H7 (cell line): Measurements from ENCODE around the gene MARCHF4. TPM values are rescaled to one million over a fixed set of nuclear protein-coding genes. Genes with fewer than 3 reads are reported as not detected.

Experiments
- DNase-seq: peaks from one replicate; pipeline ENCODE4 v3.0.0; 2012
- H3K27me3 ChIP-seq: 2 replicates; pipeline ENCODE4 v1.6.0; 2011; ENCODE audit warnings: mild to moderate bottlenecking, low read length; ENCODE audit not compliant: control insufficient read depth, insufficient read depth
- H3K36me3 ChIP-seq: replicated peaks from 2 replicates; pipeline ENCODE4 v1.5.1; 2011; ENCODE audit warnings: low read length; ENCODE audit not compliant: control insufficient read depth, insufficient read depth
- H3K4me3 ChIP-seq: 2 replicates; pipeline ENCODE4 v1.5.1; 2011; ENCODE audit warnings: low read depth, mild to moderate bottlenecking, control low read depth, low read length, moderate library complexity; ENCODE audit not compliant: insufficient read depth
- total RNA-seq: library from RNA; depleted of rRNA; stranded (reverse); fragments of >200 nt; shearing (Covaris generic); gene quantifications from 2 replicates; pipeline ENCODE4 v1.2.3, GENCODE V29; 2014

MARCHF4 gene
- total RNA-seq, 1 experiment from 2014 or later = 0.38 TPM

- H3K36me3 ChIP-seq = no peaks in the 10 kb centered on the region
- H3K4me3 ChIP-seq = no peak overlapping the region
- H3K27me3 ChIP-seq = no peaks in the 10 kb centered on the region; the same call in 1 of the 2 replicates
- DNase-seq = no peak
Measured at GRCh38 chr2:216348756-216349308, 23.5 kb downstream of the MARCHF4 start.

- DNase-seq = no peak
- Histone ChIP-seq H3K27me3 (no peaks in the 10 kb centered on the region), H3K36me3 (no peaks in the 10 kb centered on the region), H3K4me3 (no peak overlapping the region)
Measured at GRCh38 chr2:216346781-216347180, 25.5 kb downstream of the MARCHF4 start.

DNA sequence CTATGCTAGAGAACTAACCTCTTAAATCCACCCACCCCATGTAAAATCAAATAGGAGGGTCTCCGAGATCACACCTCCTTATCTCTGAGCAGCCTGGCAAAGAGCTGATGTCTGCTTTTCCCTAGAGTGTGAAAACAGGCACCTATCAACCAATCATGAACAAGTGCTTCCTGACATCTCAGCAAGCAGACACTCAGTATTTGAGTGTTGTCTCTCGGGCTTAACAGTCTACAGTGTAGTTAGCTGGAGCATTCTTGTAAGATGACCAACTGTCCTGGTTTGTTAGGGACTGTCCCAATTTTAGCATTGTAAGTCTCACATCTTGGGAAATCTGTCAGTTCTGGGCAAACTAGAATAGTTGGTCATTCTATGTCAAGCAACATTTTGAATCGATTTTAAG lies 26.4 kb downstream of the MARCHF4 start:
- no peak for DNase-seq
- Histone ChIP-seq H3K36me3 (no peaks in the 10 kb centered on the region), H3K4me3 (no peak overlapping the region), H3K27me3 (no peaks in the 10 kb centered on the region)

DNA sequence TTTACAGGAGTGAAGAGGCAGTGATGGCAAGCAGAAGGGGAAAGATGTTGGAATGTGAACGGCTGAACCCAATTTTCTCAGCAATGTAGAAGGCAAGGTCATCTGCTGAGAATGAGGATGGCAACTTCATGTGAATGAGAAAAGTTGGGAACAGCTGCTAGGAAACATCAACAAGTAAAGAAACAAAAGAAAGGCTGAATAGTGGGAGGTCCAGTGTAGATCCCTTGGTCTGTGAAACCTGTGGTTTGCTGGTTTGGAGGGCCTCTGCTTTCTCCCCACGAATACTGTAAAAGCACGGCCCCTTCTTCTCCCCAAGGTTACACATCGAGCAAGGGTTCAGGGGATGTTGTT lies 27.4 kb downstream of the MARCHF4 start:
- Histone ChIP-seq H3K27me3 (no peaks in the 10 kb centered on the region), H3K4me3 (no peak overlapping the region), H3K36me3 (no peaks in the 10 kb centered on the region)
- DNase-seq = no peak

DNA sequence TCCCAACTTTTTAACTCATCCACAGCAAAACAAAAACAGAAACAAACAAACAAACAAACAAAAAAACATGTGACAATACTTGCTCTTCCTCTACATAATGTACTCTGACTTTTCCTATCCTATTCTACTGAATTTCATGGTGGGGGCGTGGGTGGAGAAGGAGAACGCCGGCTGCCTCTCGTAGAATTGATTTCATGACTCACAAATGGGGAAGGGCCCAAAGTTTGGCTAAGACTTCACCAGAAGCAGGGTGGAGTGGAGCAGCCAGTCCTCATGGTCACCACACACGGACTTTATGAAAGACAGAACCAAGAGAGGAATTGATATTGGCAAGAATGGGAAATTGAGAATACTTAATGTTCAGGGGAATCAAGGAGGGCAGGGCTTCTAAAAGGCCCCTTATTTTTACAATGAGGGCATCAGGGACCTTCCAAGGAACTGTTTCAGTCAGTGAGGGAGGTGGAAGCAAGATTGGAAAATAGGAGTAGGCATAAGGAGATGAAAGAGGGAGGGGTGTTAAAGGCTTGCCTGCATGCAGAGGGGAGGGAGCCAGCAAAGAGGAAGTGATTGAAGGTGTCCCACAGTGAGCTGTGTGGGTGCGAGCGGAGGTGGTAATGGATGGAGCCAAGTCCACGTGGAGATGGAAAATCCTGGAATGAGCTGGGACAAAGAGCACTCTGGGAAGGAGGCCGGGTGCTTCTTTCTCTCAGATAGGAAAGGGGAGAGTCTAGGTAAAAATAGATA lies 27.9 kb downstream of the MARCHF4 start:
- DNase-seq = no peak
- H3K4me3 ChIP-seq = no peak overlapping the region

DNA sequence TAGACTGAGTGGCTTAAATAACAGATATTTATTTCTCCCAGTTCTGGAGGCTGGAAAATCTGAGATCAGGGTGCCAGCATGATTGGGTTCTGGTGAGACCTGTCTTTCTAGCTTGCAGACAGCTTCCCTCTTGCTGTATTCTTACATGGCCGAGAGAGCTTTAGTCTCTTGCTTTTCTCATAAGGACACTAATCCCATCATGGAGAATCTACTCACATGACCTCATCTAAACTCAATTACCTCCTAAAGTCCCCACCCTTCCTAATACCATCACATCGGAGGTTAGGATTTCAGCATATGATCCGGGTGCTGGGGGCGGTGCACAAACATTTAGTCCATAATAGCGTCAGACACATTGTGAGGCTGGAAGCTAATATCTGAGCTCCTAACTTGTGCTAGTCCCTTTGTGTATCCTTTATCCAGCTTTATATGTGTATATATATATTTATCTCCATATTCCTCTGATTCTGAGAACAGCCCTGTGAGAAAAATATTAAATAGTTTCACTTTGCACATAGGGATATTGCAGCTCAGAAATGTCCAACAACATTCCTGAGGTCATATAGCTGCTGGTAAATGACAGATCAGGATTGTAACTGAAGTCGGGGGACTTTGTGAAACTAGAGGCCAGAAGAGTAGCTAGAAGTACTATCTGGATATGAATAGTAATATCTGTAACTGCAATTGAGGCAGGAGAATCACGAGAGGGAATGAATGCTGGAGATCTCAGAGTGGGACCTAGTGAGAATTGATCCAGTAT lies 28.9 kb downstream of the MARCHF4 start:
- no peak for DNase-seq
- H3K36me3 ChIP-seq = no peaks in the 10 kb centered on the region
- H3K4me3 ChIP-seq = no peak overlapping the region
- no peaks in the 10 kb centered on the region for H3K27me3 ChIP-seq

More for the DNA sequence above, 27.9 kb downstream of the MARCHF4 start:
- Histone ChIP-seq H3K27me3 (no peaks in the 10 kb centered on the region), H3K36me3 (no peaks in the 10 kb centered on the region)

- Histone ChIP-seq H3K36me3 (no peaks in the 10 kb centered on the region), H3K4me3 (no peak overlapping the region), H3K27me3 (no peaks in the 10 kb centered on the region)
- DNase-seq = no peak
Measured at GRCh38 chr2:216341121-216341520, 31.2 kb downstream of the MARCHF4 start.

DNA sequence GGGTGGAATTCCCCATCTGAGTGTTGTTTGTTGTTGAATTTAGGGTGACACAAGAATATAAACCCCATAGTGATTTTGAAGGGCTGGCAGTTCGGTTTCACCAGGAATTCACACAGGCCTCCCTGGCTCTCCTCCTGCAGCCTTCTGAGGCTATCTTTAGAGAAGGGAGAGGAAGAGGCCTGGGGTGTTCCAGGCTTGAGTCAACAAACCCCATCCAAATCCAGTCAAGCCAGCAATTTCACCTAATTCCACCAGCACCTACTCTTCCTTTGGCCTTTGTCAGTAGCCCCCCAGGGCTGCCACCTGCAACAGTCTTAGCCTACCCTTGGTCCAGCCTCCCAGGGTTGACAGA lies 32.0 kb downstream of the MARCHF4 start:
- Histone ChIP-seq H3K36me3 (no peaks in the 10 kb centered on the region), H3K27me3 (no peaks in the 10 kb centered on the region), H3K4me3 (no peak overlapping the region)
- DNase-seq = no peak

DNA sequence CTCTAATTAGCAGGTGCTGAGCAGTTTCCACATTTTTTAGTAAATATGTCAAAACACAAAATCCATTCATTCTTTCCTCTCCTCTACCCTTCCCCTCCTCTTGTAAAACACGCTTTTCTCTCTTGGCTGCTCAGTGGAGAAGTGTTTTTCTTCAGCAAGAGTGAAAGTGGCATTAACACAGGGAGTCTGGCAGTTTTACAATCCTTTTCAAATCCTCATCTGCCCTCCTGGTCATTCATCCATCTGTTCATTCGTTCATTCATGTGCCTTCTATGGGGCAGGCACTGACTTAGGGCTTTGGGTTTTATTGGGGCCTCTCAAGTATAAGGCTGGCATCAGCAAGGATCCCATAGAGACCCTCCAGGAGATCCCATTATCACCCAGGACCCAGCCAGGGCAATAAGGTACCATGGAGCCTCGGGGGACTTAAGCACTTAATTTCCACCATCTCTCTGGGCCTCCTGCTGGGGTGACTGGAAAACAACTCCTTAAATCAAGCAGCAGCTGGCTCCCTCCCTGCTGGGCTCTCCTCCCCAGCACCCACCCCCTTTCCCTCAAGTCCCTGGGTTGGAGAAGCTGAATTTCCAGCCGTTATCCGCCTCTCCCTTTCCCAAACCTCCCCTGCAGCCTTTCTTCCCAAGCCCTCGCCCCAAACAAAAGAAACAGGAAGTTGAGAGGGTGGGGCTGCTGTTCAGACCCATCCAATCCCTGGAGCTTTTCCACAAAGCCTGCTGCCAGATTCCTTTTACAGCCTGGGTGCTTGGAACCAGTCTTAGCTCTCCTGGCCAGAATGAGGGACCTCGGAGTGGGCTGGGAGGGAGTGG lies 32.6 kb downstream of the MARCHF4 start:
- Histone ChIP-seq H3K4me3 (no peak overlapping the region), H3K27me3 (no peaks in the 10 kb centered on the region), H3K36me3 (no peaks in the 10 kb centered on the region)
- DNase-seq = peak; percentile 73

DNA sequence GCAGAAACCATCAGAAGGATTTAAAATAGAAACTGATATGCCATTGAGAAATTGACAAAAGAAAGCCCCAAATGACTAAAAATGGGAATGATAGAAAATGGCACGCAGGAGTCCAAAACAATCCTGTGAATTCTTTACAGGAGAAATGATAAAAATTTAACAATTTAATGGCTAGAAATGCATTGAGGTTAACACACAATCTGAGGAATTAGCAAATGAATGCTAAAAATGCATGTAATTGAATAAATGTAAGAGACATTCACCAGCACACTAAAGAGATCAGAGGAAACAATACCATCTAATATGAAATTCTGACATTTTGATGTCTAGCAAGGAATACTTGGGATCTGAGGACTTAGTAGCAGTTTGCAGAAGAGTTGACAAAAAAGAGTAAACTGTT lies 37.0 kb downstream of the MARCHF4 start:
- H3K36me3 ChIP-seq = no peaks in the 10 kb centered on the region
- H3K27me3 ChIP-seq = no peaks in the 10 kb centered on the region
- no peak overlapping the region for H3K4me3 ChIP-seq
- DNase-seq = no peak

GRCh38 chr2:216328347-216328746 lies 43.9 kb downstream of the MARCHF4 start:
- H3K4me3 ChIP-seq = no peak overlapping the region
- peak; percentile 44 for DNase-seq
- H3K36me3 ChIP-seq = no peaks in the 10 kb centered on the region
- H3K27me3 ChIP-seq = no peaks in the 10 kb centered on the region

DNA sequence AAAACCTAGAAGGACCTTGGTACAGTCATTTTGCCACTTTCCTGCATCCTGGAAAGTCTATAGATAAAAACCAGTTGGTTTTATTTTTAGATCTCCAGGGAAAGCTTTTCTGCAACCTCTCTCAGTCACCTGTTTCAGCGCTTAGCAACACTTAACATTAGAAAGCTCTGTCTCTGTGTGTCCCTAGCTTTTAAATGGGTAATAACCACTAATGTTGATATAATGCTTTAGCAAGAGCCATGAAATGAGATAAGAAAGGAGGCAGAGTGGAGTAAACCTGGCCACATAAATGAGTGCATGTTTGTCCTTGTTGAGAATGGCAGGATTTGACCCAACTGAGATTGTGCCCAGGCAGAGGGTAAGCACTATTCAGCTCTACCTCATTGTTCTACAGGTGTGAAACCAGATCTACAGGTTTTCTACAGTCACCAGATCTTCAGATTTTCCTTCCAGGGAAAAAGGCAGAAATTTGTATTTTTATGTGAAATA lies 44.8 kb downstream of the MARCHF4 start:
- no peaks in the 10 kb centered on the region for H3K27me3 ChIP-seq
- H3K4me3 ChIP-seq = no peak overlapping the region
- H3K36me3 ChIP-seq = no peaks in the 10 kb centered on the region
- no peak for DNase-seq
